HepG2 (cell line): Measurements from ENCODE around the gene STIMATE. TPM values are rescaled to one million over a fixed set of nuclear protein-coding genes. Genes with fewer than 3 reads are reported as not detected.

Experiments
- AFF4 ChIP-seq: sonication (generic); formaldehyde crosslinking; IDR thresholded peaks from 2 replicates; pipeline ENCODE4 v1.4.0; 2020; ENCODE audit warnings: missing genetic modification reagents
- CAMTA2 ChIP-seq: sonication (generic); formaldehyde crosslinking; IDR thresholded peaks from 2 replicates; pipeline ENCODE4 v1.4.0; 2020; ENCODE audit warnings: mild to moderate bottlenecking, missing genetic modification reagents, borderline replicate concordance
- CHD2 ChIP-seq: IDR thresholded peaks from 2 replicates; pipeline ENCODE4 v1.6.1; 2011; ENCODE audit warnings: low read depth, low read length, improper control_type of control experiment
- GTF2F1 ChIP-seq: fragments of 150-350 bp; IDR thresholded peaks from 2 replicates; pipeline ENCODE4 v1.6.1; 2014; ENCODE audit warnings: low read length
- MZF1 ChIP-seq: sonication (generic); formaldehyde crosslinking; IDR thresholded peaks from 2 replicates; pipeline ENCODE4 v1.8.1; 2023; ENCODE audit warnings: mild to moderate bottlenecking, missing genetic modification reagents, borderline replicate concordance
- NBN ChIP-seq: fragments of 450-650 bp; conservative IDR thresholded peaks from 2 replicates; pipeline ENCODE4 v1.6.1; 2017
- NCOA5 ChIP-seq: sonication (generic); formaldehyde crosslinking; IDR thresholded peaks from 2 replicates; pipeline ENCODE4 v1.4.0; 2020; ENCODE audit warnings: missing genetic modification reagents
- NFAT5 ChIP-seq: sonication (generic); formaldehyde crosslinking; IDR thresholded peaks from 2 replicates; pipeline ENCODE4 v1.4.0; 2020; ENCODE audit warnings: missing genetic modification reagents
- NFATC3 ChIP-seq: sonication (generic); formaldehyde crosslinking; IDR thresholded peaks from 2 replicates; pipeline ENCODE4 v1.5.1; 2020; ENCODE audit warnings: mild to moderate bottlenecking, missing genetic modification reagents
- PAF1 ChIP-seq: IDR thresholded peaks from 2 replicates; pipeline ENCODE4 v1.6.1; 2016; ENCODE audit warnings: missing genetic modification reagents, missing compliant biosample characterization
- THAP9 ChIP-seq: sonication (generic); formaldehyde crosslinking; IDR thresholded peaks from 2 replicates; pipeline ENCODE4; 2020; ENCODE audit warnings: missing genetic modification reagents, mild to moderate bottlenecking, borderline replicate concordance
- ZNF10 ChIP-seq: sonication (generic); formaldehyde crosslinking; IDR thresholded peaks from 2 replicates; pipeline ENCODE4 v1.4.0; 2020; ENCODE audit warnings: mild to moderate bottlenecking, low read depth, missing genetic modification reagents, borderline replicate concordance
- ZNF567 ChIP-seq: sonication (generic); formaldehyde crosslinking; IDR thresholded peaks from 2 replicates; pipeline ENCODE4 v1.8.1; 2023; ENCODE audit warnings: mild to moderate bottlenecking, missing genetic modification reagents, borderline replicate concordance
- ZNF577 ChIP-seq: sonication (generic); formaldehyde crosslinking; IDR thresholded peaks from 2 replicates; pipeline ENCODE4 v1.4.0; 2020; ENCODE audit warnings: mild to moderate bottlenecking, low read depth, missing genetic modification reagents, borderline replicate concordance
- ZNF792 ChIP-seq: IDR thresholded peaks from 2 replicates; pipeline ENCODE4 v1.6.1; 2016
- polyA plus RNA-seq, 8 experiments: library from polyadenylated mRNA; depleted of rRNA in 3 of 8; stranded (reverse) in 7 of 8; unstranded in 1 of 8; fragments of >200 nt; fragmentation: Illumina TruSeq in 4 of 8; extraction: Trizol in 4 of 8; gene quantifications; 2 replicates each; pipeline versions ENCODE4 v1.2.1 to v1.2.3, GENCODE V29; 2011 to 2016; ENCODE audit warnings: low read depth in 4 of 8, missing spikeins in 1 of 8, mixed read lengths in 1 of 8; ENCODE audit not compliant: insufficient read depth in 1 of 8
- total RNA-seq, 5 experiments: library from RNA; depleted of rRNA; stranded (reverse); fragments of >200 nt; fragmentation: Illumina TruSeq; extraction: Trizol; gene quantifications; 2 replicates each; pipeline ENCODE4 v1.2.3, GENCODE V29; 2016; ENCODE audit warnings: low read depth in 1 of 5
- TF ChIP-seq, protein P1 (sequence below): sonication (generic); formaldehyde crosslinking; IDR thresholded peaks from 2 replicates; pipeline ENCODE4 v1.5.0; 2020; ENCODE audit warnings: mild to moderate bottlenecking, missing genetic modification reagents, borderline replicate concordance

The STIMATE gene
- total and polyA plus RNA-seq, 2 of the 13 experiments (the other 11 are each of a cell fraction or from before 2014, with no cell fraction given), result 5.7 to 11.7 TPM

DNA sequence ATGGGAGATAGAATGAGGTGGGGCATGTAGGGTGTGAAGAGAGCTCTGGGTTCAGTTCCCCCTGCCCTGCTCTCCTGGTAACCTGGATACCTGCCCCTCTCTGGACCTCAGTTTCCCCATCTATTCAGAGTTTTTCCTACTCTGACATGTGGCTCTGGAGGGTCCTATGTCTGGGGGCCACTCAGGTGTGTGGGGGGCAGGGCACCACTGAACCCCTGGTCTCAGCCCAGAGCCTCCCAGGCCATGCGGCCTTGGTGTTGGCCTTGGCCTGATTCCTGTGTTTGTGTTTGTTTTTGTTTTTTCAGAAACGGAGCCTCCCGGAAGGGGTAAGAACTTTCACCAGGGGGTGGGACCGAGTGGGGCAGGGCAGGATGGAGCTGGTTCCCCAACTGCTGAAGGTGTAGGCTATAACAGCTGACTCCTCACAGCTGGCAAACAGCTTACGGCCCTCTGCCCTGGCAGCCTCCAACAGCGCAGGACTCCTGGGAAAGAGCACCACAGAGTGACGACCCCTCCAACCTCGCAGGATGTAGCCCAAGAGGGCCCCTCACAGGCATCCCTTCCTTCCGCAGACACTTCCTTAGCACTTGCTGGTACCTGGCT lies 101.9 kb downstream of the STIMATE start (continued):
- TF ChIP-seq ZNF10 (CRISPR knock-in tag), result no peak
- TF ChIP-seq NFATC3 (CRISPR knock-in tag), result no peak
- TF ChIP-seq ZNF577 (CRISPR knock-in tag), result no peak
- peak; percentile 37; the same call in 1 of the 2 replicates for TF ChIP-seq PAF1 (CRISPR knock-in tag)
- 0 out of 2 replicates have a peak, but pooled peaks have one; percentile 13 for TF ChIP-seq THAP9 (CRISPR knock-in tag)
- TF ChIP-seq NFAT5 (CRISPR knock-in tag), result no peak
- peak; percentile 45; the same call in 1 of the 2 replicates for TF ChIP-seq ZNF792 (CRISPR knock-in tag)
- no peak for TF ChIP-seq NCOA5 (CRISPR knock-in tag)
- no peak for TF ChIP-seq ZNF567 (CRISPR knock-in tag)
- TF ChIP-seq NBN, result no peak
- TF ChIP-seq, protein P1, sequence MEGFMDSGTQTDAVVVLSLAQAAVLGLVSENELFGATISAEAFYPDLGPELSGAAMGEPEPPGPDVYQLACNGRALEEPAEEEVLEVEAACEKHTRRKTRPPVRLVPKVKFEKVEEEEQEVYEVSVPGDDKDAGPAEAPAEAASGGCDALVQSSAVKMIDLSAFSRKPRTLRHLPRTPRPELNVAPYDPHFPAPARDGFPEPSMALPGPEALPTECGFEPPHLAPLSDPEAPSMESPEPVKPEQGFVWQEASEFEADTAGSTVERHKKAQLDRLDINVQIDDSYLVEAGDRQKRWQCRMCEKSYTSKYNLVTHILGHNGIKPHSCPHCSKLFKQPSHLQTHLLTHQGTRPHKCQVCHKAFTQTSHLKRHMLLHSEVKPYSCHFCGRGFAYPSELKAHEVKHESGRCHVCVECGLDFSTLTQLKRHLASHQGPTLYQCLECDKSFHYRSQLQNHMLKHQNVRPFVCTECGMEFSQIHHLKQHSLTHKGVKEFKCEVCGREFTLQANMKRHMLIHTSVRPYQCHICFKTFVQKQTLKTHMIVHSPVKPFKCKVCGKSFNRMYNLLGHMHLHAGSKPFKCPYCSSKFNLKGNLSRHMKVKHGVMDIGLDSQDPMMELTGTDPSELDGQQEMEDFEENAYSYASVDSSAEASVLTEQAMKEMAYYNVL (CRISPR knock-in tag), result peak; percentile 71; the same call in 1 of the 2 replicates
- no peak for TF ChIP-seq CAMTA2 (CRISPR knock-in tag)
- no peak for TF ChIP-seq CHD2
- no peak for TF ChIP-seq MZF1 (CRISPR knock-in tag)
- no peak for TF ChIP-seq AFF4 (CRISPR knock-in tag)
- TF ChIP-seq GTF2F1, result no peak
